HG03378 (cell line): Measurements from ENCODE around the gene FOXO6.

Source experiments
- ATAC-seq: cut with Tn5 transposase; IDR thresholded peaks from one replicate; pipeline ENCODE4 v1.9.1; 2021; ENCODE audit warnings: mild to moderate bottlenecking, moderate library complexity; ENCODE audit not compliant: unreplicated experiment

FOXO6 gene

DNA sequence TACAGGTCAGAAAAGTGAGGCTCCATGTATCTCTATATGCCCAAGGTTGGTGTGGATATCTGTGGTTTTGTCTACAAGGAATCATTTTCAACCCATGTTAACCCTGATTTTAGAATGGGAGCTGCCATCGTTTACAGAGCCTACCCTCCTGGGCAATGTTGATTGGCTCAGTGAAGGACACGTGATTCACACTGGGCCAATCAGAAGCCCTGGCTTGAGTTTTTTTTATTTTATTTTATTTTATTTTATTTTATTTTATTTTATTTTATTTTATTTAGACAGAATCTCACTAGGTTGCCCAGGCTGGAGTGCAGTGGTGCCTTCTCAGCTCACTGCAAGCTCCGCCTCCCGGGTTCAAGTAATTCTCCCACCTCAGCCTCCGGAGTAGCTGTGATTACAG, 35.8 kb downstream of the FOXO6 start:
- no peak for ATAC-seq

DNA sequence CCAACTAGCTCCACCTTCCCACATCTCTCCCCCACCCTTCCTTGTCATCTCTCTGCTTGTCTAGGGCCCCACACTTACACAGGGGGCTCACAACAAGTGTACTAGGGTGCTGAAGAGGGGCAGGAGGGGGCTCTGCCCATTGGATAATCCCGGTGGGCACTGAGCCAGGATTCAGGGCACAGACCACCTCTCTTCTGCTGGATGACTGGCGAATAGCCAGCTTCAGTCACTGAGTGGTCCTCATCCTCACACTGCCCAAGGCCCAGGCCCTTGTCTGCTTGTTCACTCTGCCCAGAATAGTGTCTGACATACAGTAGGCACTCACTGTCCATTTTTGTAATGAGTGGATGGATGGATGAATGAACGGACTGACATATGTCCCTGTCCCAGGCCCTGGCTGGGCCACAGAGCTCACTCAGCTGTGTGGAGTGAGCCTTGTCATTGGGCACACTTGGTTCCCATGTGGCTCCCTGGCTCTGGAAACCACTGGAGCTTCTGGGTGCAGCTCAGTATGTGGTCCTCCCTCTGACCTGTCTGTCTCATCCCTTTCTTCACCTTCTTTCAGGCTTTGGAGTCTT, 36.6 kb downstream of the FOXO6 start:
- no peak for ATAC-seq

DNA sequence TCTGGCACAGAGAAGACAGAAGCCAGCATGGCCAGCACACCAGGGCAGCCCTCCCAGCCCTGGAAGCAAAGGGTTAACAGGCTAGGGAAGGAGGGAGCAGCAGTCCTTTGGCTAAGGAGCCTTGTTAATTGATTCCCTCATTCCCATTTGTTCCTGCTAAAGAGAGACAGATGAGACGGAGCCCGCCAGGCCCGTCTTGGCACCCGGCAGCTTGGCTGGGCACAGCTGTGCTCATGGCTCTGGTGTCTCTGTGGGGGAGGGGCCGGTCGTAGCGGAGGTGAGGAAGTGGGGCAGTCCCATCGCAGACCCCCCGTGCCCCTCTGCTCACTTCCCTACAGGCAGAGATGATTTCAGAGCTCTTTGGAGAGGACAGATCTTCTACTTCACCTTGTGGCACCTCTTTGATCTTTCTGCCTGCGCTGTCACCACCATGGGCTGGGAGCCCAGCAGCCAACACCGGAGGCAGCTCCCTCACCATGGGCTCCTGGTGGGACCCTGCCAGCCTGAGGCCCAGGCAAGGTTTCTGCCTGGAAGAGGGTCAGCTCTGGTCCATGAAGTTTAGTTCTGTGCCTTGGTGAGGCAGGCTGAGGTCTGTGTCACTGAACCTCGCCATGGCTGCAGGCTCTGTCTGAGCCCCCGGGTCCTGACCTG, 38.0 kb downstream of the FOXO6 start:
- no peak for ATAC-seq

DNA sequence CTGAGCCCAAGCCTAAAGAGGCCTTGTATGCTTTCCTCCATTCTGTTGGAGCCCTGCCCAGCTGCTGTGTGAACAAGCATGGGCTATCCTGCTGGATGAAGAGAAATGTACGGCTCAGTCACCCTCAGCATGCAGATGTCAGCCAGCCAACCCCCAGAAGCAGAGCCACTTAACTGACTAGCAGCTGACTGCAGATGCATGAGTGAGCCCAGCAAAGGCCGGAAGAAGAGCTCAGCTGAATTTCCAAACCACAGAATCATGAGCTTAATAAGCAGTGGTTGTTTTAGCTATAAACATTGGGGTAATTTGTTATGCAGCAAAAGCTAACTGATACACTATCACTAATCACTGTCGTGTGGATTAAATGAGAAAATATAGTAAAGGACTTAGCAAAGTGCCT, 39.0 kb downstream of the FOXO6 start:
- ATAC-seq: no peak

DNA sequence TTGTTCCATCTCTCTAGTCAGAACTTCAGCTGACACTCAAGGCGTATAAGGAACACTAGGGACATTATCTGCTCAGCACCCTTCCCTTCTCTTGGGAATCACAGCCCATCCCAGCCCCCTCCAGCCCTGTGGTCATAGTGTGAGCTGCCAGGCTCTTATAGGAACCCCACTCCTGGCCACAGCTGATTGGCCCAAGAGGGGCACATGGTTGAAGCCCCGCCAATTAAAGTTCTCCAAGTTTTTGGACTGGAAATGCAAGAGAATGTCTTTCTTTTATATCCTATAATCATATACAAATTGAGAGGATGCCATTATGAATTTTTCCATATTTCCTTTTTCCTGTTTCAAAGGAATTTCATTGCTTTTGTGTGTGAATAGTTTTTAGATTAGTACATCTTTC, 40.7 kb downstream of the FOXO6 start:
- ATAC-seq: no peak

DNA sequence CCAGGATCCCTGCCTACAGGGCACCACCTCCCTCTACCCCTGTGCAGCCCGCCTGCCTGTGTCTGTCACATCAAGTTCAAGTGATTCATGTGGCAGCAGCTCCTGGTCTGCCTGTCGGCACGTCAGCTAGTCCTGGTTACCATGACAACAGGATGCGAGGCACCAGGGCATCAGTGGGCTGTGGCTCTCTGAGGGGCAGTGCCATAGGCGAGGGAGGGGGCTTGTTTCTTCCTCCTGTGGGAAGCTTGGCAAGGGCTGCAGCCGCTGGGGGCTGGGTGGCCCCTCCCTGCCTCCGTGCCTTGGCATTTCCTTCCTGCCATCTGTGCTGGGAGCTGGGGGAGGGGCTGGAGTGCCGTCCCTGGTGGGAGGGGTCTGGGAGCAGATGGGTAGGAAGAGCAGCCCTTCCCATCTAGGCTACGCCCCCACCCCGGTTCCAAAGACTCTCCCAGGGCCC, 43.1 kb downstream of the FOXO6 start:
- no peak for ATAC-seq

DNA sequence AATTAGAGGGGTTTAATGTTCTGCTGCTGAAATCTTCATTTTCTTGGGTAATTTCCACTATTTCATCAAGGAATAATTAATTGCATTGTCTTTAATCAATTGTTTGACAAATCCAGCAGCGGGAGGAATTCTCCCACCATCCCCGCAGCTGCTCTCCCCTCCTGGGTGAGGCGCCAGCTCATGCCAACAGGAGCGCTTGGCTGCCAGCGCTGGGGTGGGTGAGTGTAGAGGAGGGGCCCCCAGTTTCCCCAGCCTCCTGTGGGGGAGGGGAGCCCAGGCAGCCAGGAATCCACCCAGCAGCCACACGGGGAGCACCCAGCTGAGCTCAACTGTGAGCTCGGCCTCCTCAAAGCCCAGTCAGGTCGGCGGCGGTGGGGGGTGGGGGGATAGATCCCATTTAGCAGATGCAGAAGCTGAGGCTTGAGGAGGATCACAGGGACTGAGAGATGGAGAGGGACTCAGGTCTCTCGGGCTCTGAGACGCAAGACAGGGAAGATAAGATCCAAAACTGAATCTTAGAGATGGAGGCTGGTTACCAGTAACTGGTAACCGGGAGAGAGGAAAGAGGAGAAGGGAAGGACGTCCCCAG, 46.5 kb downstream of the FOXO6 start:
- ATAC-seq: no peak

DNA sequence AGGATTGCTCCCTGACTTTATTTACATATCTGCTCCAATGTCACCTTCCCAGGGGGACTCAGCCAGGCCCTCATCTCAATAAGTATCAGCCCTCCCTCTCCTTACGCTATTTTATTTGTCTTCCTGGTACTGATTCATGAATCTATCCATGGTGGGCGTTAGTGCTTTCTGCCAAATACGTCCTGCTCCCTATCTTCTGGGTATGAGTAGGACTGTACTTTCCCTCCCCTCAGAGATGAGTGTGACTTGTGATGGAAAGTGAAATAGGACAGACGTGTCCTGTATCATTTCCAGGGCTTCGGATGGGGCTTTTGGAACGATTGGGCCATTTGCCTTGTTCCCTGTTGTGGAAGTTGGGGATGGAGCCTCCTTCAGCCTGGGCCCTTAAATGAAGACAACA, 47.5 kb downstream of the FOXO6 start:
- no peak for ATAC-seq

DNA sequence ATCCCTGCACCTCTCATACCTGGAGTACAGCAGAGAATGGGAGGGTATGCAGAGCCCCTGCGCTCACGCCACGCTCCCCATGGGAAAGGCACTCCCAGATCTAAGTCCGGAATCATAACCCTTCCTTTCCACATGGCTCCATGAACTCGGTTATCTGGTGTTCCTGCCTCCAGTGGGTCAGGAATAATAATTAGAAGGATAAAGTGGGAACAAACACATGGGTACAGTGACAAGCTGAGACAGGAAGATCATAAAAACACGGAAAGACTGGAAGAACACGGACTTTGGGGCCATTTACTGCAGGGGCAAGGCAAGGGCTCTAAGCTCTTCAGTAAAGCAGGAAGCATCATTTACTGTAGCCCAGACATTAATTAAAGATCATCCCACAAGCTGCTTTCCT, 48.6 kb downstream of the FOXO6 start:
- no peak for ATAC-seq

DNA sequence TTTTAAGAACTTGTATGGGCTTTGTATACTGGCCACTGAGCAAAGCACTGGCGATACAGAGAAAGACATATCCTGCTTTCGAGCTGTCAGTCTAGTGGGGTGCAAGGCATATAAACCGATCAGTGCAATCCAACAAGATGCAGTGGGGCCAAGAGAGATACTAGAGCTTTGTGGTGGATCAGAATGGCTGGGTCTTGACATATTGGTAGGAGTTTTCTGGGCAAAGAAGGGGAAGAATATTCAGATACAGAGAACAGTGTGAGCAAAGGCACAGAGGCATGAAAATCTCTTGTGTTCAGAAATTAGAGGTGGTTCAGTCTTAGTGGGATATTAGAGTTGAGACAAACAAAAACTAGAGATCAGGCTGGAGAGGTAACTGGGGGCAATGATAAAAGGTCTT, 49.2 kb downstream of the FOXO6 start:
- ATAC-seq: no peak

DNA sequence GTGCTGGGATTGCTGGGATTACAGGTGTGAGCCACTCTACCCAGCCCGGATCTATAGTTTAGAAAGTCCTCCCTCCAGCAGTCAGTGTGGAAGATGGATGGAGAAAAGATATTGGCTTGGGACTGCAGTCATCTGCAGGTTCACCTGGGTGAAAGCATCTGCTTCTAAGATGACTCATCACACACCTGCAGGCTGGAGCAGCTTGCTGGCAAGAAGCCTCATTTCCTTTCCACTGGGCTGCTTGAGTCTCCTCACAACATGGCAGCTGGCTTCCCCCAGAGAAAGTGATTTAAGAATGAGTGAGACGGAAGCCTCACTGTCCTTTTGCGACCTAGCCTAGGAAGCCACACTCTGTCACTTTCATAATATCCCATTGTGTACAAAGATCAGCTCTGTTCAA, 50.0 kb downstream of the FOXO6 start:
- ATAC-seq: no peak

DNA sequence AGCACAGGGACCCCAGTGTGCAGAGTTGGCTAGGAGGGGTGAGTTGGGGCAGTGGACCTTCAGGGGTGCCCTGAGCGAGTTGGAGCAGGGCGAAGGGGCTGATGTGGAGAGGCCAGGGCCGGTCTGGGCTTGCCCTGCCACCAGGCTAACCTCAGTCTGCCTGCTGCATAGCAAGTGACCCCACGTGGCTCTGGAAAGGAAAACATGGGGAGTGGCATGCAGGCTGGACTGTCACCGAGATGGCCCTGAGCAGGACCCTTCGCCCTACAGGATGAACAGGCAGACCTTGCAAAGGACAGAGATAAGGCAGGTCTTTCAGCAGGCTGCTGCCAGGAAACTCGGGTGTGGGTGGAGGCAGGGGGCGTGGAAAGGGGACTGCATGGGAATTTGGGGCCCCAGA, 51.5 kb downstream of the FOXO6 start:
- ATAC-seq: no peak

DNA sequence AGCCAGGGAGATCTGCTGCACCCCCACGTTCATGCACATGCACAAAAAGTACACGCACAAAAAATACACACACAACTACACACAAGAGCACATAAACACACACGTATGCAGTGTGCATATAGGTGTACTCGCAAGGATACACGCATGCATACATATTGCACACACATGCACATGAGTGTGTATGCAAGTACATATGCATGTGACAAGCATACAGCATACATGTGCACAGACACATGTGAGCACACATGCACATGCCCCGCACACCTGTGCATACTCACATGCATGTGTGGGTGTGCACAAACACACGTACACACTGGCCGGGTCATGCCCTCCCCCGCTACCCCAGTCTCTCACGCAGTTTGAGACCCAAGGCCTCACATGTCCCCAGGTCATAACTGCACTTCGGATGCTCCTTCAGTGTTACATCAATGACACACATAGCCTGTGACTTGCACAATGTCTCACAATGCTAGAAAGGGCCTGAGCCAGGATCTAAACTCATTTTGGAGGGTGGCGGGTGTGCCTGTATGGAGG, 52.6 kb downstream of the FOXO6 start:
- no peak for ATAC-seq

DNA sequence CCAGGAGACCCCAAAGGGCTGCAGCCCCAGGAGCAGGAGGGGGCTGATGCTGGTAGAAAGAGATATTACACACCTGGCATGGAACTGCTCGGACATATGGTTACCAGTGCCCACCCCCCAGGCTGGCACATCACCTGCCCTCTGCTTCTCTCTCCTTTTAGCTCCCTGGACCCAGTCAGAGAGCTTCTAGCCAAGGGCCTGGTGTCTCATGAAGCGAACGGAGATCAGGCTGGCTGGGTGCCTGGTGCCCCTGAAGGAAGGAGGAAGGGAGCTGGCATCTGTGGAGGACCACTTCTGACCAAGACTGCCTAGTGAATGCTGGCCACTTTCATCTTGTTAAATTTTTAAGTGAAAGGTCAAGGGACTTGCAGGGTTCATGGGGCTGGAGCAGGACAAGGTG, 53.1 kb downstream of the FOXO6 start:
- no peak for ATAC-seq

DNA sequence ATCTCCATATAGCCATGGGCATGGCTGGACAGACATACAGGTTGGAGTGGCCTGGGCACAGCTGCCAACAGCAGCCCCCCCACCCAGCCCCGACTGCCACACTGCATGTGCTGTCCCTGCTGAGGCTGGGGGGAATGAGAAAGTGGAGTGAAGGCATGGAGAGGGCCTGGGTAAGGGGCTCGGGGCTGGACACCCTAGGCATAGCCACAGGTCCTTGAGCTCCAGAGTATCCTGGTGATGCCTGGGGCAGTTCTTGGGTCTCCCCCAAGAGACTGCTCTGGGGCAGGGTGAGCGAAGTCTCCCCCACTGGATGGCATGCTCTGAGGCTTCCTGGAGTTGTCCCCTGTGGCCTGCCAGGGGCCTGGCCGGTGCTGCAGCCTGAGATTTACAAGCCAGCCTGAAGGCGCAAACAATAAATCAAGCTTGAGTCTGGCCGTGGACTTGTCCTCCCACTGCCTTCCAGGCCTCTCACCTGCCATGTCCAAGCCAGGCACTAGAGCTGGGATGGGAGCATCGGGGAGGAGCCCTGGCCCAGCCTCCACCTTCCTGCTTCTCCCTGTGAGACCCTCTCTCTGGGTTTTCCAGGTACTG, 53.6 kb downstream of the FOXO6 start:
- no peak for ATAC-seq

DNA sequence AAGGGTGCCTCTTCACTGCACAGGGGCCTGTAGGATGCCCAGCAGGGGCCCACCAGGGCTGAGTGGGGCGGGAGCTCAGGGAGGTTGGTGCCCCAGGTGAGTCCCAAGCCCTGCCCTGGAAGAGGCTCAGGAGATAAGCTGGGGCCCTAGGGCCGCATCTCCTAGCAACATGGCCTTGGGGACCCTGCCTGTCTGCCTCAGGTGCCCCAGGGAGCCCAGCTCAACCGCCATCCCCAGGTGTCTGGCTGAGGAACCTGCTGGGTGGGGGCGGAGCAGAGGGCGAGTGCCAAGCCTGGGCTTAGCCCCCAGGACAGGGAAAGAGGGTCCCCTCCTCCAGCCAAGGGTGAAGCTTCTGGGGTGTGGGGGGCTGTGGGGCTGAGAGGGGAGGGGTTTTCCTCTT, 54.8 kb downstream of the FOXO6 start:
- ATAC-seq: no peak

DNA sequence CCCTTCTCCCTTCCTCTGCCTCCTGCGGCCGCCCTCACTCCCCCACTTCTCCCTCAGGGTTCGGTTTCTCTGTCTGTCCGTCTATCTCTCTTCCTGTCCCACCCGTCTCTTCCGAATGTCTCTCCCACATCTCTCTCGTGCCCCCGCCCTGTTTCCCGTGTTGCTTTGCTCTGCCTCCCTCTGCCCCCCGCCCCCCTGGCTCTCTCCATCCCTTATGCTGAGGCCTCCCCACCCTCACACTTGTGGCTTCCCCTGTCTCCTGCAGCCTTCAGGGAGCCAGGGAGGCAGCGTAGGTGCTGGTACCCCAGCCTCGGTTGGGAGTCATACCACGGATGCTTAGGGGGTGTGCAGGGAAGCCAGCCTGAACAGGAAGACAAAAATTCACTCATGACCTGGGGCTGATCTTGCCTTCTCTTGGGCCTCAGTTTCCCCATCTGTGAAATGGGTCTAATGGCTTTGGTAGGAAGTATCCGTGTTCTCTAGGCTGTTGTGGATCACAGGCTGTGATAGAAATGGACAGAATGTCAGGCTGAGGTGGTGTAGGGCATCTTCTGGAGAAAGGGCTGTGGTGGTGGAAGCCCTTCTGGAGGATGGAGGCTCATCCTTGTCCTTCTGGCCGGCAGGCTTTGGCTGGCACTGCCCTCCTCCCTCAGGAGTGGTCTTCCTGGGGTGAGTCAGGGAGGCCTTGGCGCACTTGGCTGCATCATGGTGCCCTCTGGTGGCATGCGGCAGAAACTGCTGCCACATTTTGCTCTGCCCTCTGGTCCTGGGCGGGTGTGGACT, 55.5 kb downstream of the FOXO6 start:
- no peak for ATAC-seq

DNA sequence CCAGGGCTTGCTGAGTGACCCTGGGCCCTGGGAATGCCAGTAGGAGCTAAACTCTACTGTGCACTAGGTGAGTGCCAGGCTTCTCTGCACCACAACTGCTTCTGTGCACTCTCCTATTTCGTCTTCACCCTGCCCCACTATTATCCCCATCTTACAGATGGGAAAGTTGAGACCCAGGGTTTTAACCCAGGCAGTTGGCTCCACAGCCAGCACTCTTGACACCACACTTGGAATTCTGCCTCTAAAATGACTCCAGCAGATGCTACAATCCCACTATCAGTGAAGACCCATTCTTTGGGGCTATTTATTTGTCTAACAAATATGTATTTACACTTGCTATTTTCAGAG, 56.1 kb downstream of the FOXO6 start:
- no peak for ATAC-seq

DNA sequence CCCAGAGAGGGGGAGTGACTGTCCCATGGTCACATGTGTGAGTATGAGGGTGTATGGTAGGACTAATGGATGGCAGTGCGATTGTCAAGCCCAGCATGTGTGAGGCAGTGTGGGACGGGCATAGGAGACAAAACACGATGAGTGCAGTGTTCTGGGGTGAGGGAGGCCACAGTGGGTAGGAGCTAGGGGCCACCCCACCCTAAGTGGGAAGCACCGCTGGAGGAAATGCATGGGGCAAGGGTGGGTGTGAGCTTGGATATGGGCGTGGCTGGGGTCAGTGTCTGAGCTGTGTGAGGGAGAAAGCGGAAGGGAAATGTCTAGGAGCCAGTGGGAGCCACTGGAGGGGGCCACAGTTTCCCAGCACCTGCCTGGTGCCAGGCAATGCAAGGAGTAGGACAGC, 56.5 kb downstream of the FOXO6 start:
- ATAC-seq: no peak

DNA sequence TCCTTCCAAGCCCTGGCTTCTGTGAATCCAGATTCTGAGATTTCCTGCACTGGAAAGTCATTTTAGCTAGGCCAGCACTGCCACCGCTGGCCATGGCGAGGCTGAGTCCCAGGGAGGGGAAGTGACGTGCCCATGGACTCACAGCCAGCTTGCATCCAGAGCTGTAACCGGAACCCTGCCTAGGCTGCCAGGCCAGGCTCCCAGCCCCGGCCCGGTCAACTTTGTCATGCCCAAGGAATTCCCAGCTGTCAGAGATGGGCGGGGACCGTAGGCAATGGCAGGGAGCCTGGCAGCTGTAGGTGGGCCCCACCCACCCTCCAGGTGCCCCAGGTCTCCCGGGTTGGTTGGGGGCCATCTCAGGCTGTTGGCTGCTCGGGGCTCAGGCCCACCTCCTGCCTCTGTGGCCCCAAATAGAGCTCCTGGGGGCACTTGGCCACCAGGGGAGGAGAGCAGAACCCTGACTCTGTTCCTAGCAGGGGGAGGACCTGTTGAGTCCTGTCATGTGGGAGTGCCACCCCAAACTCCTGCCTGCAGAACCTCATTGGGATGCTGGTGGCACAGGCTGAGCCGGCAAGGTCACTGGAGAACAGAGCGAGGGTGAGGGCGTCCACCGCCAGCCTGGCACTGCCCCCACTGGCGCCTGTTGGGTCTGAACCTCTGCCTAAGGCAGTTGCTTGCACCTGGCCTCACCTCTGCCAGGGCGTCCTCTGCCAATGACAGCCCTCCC, 57.8 kb downstream of the FOXO6 start:
- no peak for ATAC-seq
